ENCODE measurements around the gene LRRC4C.

The LRRC4C gene

DNA sequence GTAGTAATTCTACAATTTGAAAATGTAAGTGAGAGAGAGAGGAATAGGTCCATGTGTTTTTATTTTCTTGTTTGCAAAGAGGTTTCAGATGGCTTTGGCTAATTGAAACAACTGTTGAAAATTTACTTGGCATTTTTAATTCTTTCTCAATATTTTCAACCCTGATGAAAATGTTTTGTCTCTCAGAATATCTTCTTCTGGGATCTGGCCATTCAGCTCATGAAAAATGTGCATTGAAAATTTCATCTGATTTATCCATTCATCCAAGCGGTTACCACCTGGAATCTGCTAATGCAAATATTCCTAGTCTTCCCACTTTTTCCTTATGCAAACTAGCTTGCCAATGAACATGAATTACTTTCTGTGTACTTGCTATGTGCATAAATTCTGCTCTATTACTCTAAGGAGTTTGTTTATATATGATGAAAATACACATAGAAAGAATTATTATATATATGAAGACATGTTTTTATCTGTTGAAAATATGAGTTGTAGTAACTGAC is 621.2 kb downstream of the LRRC4C start:
- DNase-seq, result no peak

DNA sequence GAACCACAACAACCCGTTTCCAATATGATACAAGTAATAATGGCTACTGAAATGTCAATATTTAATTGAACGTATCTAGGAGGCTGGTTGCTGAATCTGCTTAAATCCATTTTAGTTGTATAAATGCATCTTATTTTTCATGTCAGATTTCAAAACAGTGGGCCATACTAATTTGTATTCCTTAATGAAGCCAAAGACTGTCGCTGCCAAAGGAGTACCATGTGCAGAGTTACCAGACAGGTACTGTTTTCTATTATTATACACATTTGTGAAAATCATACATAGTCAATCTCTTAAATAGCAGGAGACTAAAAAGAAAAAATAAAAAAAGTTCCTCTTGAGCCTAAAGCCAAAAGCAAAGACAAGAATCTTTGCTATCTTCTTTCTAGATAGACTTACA is 632.3 kb downstream of the LRRC4C start:
- DNase-seq, result no peak

DNA sequence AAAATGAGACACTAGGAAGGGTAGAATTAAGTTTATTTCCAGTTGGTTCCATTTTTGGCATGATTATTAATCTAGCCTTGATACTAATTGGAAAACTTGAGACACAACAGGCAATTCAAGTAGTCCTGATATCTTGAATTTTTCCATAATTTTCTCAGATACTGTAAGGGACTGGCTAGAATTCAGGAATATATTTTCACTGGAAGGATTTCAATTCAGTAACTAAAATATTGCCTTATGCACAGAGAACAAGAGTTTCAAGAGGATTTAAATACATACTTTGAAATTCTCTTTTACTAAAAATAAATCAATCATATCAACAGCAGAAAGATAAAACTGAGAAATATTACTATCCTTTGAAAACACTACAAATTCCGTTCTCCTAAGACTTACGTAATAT is 632.9 kb downstream of the LRRC4C start:
- DNase-seq, result no peak

DNA sequence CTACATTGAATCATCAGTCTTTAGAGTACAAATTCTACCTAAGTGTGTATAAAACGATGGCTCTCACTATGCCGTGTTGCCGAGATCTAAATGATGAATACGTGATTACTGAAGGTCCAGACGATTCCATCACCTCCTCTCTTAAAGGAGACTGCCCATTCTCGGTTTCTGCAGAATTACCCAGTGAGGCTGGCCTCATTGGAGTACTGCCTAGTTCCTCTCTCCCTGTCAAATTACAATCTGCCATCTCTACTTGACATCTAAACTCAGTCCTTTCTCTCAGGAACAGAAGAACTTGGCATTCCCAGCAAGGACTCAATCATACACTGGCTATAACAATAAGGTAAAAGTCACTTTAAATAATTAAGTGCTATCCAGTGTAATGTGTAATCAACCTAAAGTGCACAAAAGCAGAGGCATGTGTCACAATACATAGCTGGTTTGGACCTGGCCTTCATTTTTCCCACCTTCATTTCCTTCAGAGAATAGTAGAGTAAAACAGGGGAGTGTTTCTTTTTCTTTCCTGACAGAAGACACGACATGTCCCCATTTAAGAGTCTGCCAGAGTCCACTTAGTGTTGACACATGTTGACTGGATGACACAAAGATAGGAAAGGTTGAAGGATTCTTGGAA is 634.1 kb downstream of the LRRC4C start:
- DNase-seq, result no peak

DNA sequence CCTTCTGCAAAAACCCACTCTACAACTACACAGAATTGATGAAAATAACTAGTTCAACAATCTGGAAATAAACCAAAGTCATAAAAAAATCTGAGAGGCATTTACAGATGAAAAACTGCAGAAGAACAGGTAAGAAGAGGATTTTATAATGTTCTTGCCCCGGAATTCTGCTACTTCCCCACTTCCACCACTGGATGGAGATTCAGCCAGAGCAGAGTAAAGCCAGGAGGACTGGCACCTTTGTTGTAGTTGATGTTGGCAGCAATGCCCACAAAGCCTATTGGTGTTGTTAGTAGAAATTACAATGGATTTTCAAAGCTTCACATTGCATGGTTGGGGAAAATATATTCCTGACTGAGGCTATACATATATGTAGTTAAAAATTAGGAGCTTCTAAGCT is 640.2 kb downstream of the LRRC4C start:
- no peak for DNase-seq

DNA sequence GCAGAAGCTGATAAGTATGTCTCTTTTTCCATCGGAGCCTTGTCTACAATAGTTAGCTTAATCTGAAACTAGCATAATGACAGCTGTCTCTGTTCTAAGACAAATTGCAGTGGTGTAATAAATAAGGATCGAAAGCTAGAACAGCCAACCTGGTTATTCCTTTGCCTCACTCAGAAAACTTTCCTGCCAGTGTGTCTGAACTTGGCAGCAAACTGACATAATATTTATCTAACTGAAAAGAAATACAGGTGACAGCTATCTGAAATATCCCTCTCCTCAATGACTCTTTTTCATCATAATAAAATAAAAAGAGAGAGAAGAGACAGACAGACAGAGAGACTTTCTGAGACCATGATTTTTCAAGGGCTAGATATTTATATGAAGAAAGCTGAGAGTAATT is 642.5 kb downstream of the LRRC4C start:
- DNase-seq, result no peak

DNA sequence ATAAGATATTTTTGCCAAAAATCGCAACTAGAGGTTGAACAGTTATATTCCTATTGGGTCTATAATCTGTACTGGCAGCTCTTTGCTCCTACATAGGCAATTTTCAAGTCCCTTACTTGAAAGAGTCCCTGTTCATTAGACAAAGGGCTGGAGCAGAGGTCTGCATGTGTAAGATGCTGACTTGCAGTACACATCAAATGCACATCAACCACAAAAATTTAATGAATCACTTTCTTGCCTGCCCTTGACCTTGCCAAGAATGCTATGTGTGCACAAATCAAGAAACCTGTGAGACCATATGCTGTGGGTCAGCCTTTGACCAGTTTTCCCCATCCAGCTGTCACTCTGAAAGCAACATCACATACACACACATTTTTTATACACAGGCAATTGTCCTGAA is 661.5 kb downstream of the LRRC4C start:
- no peak for DNase-seq

DNA sequence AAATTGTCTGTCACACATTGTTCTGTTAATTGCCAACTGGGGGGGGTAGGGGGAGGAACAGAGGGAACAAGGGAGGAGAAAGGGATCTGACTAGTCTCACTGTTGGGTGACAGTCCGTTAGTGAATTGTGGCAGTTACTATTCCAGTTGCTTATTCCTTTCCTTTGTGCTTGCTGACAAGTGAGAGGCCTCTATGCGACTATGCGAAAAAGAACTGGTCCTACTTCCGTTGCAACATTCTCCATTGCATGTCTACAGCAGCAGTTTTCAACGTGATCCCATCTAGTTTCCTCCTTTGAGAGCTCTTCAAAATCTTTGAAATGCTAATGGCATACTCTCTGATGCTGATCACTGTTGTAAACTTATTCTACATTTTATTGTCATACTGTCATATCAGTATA is 672.2 kb downstream of the LRRC4C start:
- DNase-seq, result no peak

DNA sequence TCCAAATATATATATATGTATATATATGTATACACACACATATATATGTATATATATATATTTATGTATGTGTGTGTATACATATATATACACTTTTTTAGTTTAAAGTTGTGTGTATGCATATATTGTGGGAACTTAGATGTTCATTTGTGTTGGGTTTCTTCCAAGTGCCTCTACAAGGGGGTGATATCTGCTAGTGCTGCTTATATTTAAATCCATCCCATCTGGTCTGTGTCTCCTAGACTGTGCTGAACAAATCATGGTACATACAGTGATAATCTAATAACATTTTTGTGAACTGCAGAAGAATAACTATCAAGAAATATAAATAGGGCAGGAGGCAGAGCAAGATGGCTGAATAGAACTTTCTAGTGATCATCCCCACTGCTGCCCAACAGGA is 696.4 kb downstream of the LRRC4C start:
- DNase-seq, result no peak

DNA sequence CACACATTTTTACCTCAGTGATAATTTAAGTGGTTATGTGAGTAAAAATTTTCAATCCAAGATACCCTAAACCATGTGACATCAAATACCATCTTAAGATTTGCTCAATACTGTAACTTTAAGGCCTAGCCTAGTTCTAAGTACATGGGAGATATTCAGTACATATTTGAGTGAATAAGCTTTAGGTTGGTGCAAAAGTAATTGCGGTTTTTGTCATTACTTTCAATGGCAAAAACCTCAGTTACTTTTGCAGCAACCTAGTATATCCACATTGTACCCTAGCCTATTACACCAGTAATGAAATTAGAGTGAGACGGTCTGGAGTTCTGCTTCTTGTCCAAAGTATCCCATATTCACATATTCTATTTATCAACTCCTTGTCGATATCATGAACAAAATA is 700.1 kb downstream of the LRRC4C start:
- DNase-seq, result no peak

DNA sequence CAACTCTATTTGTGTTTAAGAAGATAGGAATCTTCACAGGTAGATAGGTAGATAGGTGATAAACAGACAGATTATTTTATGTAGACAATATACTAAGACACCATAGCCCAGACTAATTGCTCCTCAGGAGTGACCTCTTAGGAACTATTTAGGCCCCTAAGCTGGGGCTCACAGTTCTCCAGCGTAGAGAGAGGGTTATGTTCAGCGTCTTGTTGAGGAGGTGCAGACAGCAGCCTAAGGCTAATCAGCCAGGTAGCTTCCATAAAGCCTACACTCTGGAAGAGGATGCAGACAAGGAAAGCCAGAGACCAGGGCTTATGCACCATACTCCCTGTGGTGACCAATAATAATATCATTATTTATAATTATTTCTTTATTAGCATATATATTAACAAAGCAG is 705.2 kb downstream of the LRRC4C start:
- no peak for DNase-seq

DNA sequence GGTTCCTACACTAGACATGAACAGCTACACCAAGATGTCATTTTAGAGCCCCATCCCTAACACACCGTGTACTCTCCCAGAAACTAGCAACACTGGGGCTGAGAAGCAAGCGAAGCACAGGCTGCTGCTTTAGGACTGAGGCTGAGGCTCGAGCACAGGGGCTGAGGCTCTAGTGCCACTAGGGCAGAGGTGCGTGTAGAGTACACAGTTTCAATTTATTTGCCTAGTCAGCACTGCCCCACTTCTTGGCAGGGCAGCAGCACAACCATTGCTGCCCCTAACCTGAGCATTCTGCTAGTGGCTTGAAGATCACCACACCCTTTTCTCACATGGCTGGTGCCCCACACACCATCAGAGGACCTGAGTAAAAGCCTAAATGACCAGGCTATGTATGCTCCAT is 713.2 kb downstream of the LRRC4C start:
- DNase-seq, result no peak

DNA sequence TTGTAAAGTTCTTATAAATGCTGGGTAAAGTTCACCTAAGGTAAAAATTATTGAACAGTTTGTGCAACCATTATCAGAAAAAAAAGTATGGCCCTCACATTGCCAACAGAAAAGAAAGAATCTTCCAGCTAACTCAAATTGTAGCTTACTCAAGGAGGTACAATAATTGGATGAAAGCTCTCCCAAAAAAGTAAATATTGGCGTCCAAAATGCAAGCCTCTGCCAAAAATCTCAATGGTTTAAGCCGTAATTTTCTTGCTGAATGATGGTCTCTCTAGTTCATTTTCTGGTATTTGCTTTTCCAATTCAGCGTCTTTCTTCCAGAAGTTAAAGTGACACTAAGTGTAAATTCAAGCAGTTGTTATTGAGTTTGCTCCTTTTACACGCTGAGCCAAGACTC is 727.3 kb downstream of the LRRC4C start:
- no peak for DNase-seq

DNA sequence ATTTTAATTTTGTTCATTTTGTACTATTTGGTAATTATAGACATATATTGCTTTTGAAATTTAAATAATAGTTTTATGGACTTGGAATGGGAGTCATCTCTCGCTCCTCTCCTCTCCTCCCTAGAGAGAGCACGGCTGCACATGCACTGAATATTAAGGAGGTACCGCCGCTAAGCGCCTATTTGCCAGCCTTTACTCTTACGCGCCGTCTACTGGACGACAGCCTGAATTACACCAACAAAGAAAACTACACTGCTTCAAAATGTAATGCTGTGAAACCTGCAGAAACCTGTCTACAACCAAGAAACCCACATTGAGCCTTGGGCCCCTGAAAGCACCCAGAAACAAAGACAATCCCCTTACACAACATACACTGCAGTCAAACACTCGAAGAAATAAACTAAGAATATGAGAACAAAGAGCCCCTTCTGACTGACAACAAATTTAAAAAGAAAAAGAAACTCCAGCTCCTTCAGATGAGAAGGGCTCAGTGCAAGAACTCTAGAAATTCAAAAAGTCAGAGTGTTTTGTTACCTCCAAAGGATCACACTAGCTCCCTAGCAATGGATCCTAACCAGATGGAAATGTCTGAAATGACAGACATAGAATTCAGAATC is 737.2 kb downstream of the LRRC4C start:
- no peak for DNase-seq

DNA sequence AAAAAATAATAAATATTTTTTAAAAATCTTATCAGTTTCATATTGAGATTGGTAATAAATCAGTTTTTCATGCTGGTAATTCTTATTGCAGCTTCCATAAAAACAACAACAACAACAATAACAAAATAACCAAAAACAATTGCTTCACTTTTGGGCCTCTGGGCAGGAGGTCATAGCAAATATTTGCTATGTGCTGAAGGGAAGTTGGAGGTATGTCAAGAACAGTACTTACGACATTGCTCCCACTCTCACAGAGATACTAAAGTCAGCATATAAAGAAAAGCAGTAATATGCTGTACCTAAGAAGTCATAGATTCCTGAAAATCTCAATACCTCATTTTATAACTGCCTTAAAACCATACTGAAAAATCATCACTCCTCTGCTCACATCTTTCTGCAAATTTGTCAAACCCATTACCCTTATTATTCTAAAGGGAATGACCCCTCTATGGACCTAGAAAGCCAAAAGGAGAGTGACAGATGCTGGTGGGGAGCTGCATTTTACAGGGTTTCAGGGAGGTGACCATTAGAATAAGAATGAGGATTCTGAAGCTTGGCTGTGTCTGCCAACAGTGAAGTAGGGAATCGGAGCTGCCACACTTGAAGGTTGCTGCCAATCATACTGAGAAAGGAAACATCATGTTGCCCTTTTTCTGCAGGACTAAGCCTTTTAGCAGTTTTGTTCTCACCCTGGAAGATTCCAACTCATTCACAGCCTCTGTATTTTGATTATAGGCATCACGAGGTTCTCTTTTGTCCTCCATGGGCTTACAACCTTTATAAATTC is 742.9 kb downstream of the LRRC4C start:
- no peak for DNase-seq

DNA sequence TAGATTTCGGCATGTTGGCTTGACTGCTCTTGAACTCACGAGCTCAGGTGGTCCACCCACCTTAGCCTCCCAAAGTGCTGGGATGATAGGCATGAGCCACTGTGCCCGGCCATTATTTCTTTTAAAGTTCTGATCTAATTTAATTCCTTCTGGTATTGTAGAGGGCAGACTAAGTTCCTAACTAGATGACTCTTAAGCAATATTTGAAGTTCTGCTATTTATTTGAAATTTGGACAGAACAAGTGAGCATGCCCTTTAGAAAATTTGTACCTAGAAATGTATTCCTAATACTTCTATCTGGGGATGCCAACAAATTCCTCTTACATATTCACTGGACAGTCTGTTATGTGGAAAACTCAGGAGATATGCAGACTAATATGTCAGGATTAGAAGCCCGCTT is 746.4 kb downstream of the LRRC4C start:
- DNase-seq, result no peak

DNA sequence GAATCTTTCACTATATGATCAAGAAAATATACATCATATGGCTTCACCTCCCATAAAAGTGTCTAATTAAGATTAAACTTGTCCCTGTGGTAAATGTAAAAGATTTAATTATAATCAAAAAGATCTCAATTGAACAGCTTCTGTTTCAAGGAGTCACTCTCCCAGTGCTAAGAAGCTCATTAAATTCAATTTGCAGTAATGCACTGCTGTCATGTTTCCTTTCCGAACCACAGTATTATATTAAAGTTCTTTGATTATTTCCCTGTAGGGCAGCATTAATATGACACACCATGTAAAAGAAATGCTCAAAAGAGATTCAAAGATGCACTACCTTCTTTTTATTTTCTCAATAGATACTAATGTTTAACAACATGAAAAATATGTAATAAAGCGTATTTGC is 758.4 kb downstream of the LRRC4C start:
- no peak for DNase-seq

DNA sequence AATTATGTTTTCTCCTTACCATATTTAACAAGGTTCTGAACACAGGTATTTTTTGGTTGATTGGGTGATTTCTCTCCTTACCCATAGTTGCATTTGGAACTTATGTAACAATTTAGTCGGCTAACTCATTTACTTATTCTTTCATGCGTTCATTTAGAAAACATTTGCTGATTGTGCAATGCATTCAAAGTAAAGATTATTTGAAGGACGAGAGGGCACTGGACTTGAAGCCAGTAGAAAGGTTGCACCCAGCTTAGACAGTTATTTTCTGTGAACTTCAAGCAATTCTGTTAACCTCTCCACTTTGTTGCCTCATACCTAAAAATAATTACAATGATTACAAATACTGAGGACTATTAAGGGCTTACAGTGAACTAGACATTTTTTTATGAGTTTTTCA is 769.6 kb downstream of the LRRC4C start:
- no peak for DNase-seq

DNA sequence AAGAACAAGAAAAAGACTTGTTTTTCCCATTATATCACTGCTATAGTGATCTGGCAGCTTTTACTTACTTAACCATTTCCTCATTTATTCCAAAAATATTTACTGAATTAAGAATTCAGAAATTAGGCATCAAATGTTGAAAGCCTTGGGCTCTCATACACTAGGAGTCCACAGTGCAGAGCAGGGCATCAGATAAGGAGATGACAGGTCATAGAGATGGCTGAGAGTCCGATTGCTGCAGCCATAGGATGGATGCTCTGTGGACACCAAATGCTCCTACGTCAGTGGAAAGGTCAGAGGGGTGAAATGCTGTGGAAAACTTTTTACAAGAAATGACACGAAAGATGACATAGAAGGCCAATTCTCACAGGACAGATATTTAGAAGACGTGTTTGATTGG is 771.1 kb downstream of the LRRC4C start:
- DNase-seq, result no peak

DNA sequence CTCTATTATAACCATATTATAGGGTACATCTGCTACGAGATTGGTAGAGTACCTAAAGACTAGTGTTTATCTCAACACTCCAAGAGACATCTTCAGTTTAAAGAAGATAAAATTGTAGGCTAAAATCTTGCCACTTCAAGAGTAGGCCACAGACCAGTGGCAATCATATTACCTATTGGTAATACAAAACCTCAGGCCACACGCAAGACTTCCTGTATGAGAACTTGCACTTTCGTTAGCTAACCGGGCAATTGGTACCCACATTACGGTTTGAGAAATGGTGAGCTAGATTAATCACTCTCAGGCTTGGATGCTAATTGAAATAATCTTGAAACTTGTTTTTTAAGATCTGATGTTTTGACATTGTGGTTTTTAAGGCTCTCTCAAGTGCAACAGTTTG is 772.7 kb downstream of the LRRC4C start:
- no peak for DNase-seq

DNA sequence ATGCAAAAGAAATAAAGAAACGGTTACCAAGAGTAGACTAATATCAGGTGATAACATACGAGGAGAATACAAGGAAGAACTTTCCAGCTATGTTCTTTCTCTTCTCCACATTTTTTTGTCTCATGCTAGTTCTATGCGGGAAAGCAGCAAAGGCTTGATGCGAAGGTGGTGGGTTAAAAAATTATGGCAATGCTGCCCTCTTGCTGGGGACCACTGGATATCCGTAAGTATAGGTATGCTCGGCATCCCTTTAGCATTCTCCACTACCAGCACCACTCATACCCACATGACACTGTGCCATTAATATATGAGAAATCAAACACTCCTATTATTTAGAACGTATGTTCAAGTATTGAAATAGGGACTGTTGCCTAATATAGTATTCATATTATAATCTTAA is 776.4 kb downstream of the LRRC4C start:
- DNase-seq, result no peak

DNA sequence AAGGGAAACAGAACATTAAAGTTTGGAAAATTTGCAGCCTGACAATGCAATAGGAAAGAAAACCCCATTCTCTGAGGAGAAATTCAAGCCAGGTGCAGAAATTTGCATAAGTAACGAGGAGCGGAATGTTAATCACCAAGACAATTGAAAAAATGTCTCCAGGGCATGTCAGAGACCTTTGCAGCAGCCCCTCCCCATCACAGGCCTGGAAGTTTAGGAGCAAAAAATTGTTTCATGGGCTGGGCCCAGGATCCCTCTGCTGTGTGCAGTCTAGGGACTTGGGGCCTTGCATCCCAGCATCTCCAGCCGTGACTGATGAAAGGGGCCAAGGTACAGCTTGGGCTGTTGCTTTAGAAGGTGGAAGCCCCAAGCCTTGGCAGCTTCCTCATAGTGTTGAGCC is 780.2 kb downstream of the LRRC4C start:
- DNase-seq, result no peak

DNA sequence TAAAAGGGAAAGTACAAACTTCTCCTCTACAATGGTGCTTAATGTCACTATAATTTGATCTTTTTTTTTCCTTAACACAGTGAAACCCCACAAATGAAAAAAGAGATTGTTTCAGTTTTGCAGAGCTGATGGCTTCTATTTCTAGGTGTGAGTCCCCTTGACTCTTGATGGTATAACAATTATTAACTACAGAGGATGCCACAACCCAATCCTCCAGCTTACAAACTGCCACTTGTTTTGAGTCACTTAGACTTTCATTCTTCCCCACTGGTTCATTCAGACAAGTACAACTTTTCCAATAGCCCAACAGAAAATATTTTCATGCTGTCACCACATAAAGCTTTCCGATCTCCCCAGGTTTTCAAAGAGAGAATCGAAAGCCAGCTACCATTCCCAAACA is 812.2 kb downstream of the LRRC4C start:
- no peak for DNase-seq

DNA sequence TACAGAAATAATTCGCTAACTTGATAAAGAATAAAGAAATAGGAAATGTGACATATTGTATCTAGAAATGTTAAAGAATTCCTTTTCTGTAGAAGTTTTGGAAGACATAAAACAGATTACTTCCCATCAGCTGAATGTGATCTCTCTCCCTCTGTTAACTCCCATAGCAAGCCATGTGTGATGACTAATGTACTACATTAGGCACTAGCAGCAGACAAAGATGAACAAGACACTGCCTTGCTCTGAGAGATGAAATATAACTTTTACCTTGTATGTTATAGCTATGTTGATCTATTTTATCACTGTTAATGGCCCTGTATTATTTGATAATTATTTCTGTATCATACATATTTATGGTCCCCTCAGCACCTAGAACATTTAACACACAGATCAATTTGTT is 817.2 kb downstream of the LRRC4C start:
- DNase-seq, result no peak
